H1 (cell line): ENCODE measurements around the gene NDUFA8. TPM values are rescaled to one million over a fixed set of nuclear protein-coding genes. Genes with fewer than 3 reads are reported as not detected.

Source experiments
- polyA plus RNA-seq, 7 experiments: library from polyadenylated mRNA; depleted of rRNA in 3 of 7; stranded (reverse) in 5 of 7; unstranded in 2 of 7; fragments of >200 nt in 5 of 7; fragments of 200-250 nt in 2 of 7; gene quantifications; 1 replicate in 5 of 7; 2 replicates in 1 of 7; 4 replicates in 1 of 7; pipeline versions ENCODE4 v1.2.1 to v1.2.3, GENCODE V29; 2011 to 2013; ENCODE audit warnings: missing spikeins in 2 of 7, mixed read lengths in 2 of 7
- total RNA-seq: library from RNA; stranded (reverse); fragmentation: NEBNext Ultra II Directional; extraction: Animal tissue kit (Norgen Biotek cat#: 25700); gene quantifications from 2 replicates; pipeline ENCODE4 v1.2.1, GENCODE V29; 2021
- TF ChIP-seq, protein P1 (sequence below): fragments of 300-600 bp; sonication (generic); IDR thresholded peaks from 2 replicates; pipeline ENCODE4 v1.7.1; 2012; ENCODE audit warnings: low read length, moderate library complexity, mild to moderate bottlenecking, inconsistent platforms; ENCODE audit not compliant: insufficient replicate concordance
- TF ChIP-seq, protein P2 (sequence below): IDR thresholded peaks from 2 replicates; pipeline ENCODE4 v1.6.1; 2011; ENCODE audit warnings: low read length, improper control_type of control experiment

The NDUFA8 gene
- total and polyA plus RNA-seq, 2 of the 8 experiments (the other 6 are each of a cell fraction or from before 2014, with no cell fraction given): 61.0 to 73.8 TPM

DNA sequence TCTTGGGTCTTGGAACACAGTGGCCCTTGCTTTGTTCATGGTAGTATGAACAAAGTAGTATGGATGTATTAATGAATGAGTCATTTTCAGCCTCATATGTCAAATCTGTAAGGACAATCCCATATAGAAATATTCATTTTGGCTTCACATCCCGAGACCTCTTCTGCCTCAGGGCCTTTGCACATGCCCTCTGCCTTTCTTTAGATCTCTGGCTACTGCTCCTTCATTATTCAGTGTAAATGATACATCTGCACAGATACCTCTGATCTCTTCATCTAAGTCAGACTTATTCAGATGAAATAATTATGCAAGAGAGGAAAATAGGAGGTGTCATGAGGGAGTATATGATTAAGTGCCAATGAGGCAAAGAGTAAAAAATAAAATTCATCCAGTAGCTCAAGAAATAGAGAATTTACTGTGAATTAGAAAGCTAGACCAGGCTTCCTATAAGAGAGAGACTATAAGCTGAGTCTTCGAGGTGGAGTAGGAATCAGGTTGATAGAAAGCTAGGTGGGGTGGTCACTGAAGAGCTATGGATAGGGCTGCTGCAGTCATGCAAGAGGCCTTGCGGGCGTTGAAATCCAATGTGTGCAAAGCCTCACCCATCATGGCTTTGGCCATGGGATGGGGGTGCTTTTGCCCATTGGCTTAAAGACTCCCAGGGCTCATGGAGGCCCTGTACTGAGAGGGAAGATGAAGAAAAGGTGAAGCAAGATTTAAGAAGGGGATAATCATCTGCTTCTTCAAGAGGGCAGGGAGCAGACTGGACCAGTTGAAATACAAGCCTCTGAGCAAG is 62.8 kb downstream of the NDUFA8 start (continued):
- TF ChIP-seq, protein P1, sequence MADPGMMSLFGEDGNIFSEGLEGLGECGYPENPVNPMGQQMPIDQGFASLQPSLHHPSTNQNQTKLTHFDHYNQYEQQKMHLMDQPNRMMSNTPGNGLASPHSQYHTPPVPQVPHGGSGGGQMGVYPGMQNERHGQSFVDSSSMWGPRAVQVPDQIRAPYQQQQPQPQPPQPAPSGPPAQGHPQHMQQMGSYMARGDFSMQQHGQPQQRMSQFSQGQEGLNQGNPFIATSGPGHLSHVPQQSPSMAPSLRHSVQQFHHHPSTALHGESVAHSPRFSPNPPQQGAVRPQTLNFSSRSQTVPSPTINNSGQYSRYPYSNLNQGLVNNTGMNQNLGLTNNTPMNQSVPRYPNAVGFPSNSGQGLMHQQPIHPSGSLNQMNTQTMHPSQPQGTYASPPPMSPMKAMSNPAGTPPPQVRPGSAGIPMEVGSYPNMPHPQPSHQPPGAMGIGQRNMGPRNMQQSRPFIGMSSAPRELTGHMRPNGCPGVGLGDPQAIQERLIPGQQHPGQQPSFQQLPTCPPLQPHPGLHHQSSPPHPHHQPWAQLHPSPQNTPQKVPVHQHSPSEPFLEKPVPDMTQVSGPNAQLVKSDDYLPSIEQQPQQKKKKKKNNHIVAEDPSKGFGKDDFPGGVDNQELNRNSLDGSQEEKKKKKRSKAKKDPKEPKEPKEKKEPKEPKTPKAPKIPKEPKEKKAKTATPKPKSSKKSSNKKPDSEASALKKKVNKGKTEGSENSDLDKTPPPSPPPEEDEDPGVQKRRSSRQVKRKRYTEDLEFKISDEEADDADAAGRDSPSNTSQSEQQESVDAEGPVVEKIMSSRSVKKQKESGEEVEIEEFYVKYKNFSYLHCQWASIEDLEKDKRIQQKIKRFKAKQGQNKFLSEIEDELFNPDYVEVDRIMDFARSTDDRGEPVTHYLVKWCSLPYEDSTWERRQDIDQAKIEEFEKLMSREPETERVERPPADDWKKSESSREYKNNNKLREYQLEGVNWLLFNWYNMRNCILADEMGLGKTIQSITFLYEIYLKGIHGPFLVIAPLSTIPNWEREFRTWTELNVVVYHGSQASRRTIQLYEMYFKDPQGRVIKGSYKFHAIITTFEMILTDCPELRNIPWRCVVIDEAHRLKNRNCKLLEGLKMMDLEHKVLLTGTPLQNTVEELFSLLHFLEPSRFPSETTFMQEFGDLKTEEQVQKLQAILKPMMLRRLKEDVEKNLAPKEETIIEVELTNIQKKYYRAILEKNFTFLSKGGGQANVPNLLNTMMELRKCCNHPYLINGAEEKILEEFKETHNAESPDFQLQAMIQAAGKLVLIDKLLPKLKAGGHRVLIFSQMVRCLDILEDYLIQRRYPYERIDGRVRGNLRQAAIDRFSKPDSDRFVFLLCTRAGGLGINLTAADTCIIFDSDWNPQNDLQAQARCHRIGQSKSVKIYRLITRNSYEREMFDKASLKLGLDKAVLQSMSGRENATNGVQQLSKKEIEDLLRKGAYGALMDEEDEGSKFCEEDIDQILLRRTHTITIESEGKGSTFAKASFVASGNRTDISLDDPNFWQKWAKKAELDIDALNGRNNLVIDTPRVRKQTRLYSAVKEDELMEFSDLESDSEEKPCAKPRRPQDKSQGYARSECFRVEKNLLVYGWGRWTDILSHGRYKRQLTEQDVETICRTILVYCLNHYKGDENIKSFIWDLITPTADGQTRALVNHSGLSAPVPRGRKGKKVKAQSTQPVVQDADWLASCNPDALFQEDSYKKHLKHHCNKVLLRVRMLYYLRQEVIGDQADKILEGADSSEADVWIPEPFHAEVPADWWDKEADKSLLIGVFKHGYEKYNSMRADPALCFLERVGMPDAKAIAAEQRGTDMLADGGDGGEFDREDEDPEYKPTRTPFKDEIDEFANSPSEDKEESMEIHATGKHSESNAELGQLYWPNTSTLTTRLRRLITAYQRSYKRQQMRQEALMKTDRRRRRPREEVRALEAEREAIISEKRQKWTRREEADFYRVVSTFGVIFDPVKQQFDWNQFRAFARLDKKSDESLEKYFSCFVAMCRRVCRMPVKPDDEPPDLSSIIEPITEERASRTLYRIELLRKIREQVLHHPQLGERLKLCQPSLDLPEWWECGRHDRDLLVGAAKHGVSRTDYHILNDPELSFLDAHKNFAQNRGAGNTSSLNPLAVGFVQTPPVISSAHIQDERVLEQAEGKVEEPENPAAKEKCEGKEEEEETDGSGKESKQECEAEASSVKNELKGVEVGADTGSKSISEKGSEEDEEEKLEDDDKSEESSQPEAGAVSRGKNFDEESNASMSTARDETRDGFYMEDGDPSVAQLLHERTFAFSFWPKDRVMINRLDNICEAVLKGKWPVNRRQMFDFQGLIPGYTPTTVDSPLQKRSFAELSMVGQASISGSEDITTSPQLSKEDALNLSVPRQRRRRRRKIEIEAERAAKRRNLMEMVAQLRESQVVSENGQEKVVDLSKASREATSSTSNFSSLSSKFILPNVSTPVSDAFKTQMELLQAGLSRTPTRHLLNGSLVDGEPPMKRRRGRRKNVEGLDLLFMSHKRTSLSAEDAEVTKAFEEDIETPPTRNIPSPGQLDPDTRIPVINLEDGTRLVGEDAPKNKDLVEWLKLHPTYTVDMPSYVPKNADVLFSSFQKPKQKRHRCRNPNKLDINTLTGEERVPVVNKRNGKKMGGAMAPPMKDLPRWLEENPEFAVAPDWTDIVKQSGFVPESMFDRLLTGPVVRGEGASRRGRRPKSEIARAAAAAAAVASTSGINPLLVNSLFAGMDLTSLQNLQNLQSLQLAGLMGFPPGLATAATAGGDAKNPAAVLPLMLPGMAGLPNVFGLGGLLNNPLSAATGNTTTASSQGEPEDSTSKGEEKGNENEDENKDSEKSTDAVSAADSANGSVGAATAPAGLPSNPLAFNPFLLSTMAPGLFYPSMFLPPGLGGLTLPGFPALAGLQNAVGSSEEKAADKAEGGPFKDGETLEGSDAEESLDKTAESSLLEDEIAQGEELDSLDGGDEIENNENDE: no peak
- TF ChIP-seq, protein P2, sequence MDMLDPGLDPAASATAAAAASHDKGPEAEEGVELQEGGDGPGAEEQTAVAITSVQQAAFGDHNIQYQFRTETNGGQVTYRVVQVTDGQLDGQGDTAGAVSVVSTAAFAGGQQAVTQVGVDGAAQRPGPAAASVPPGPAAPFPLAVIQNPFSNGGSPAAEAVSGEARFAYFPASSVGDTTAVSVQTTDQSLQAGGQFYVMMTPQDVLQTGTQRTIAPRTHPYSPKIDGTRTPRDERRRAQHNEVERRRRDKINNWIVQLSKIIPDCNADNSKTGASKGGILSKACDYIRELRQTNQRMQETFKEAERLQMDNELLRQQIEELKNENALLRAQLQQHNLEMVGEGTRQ: no peak
